HuH-7 (cell line): ENCODE measurements around the gene ADAM19.
"Not testable (repeated sequence)": the region's sequence is repeated elsewhere in the genome, so short reads cannot be mapped to it uniquely, and the experiment has no call there.

ENCODE experiments used
- DNase-seq: peaks from one replicate; pipeline ENCODE4 v3.0.0; 2011; ENCODE audit warnings: low spot score

Gene ADAM19

GRCh38 chr5:157463081-157463480, 112.5 kb downstream of the ADAM19 start:
- no peak for DNase-seq

GRCh38 chr5:157460921-157461792, 114.4 kb downstream of the ADAM19 start:
- DNase-seq: no peak

GRCh38 chr5:157459715-157460599, 115.6 kb downstream of the ADAM19 start, which contains the start of gene NIPAL4:
Gene NIPAL4, plus strand, starts transcription at chr5:157460213. Its CDS starts 108 bp downstream, at chr5:157460321.
- DNase-seq: no peak

GRCh38 chr5:157458835-157459234, 116.7 kb downstream of the ADAM19 start:
- DNase-seq: no peak

- no peak for DNase-seq
Measured at GRCh38 chr5:157457391-157457790, 118.2 kb downstream of the ADAM19 start.

- DNase-seq: no peak
Measured at GRCh38 chr5:157456301-157456700, 119.3 kb downstream of the ADAM19 start.

- no peak for DNase-seq
Measured at GRCh38 chr5:157455057-157455456, 120.5 kb downstream of the ADAM19 start.

GRCh38 chr5:157454273-157454672, 121.3 kb downstream of the ADAM19 start:
- no peak for DNase-seq

GRCh38 chr5:157451806-157452205, 123.8 kb downstream of the ADAM19 start:
- no peak for DNase-seq

GRCh38 chr5:157450024-157450423, 125.6 kb downstream of the ADAM19 start:
- DNase-seq: no peak

- DNase-seq: no peak
Measured at GRCh38 chr5:157449011-157449723, 126.4 kb downstream of the ADAM19 start.

- DNase-seq: no peak
Measured at GRCh38 chr5:157447201-157447637, 128.4 kb downstream of the ADAM19 start.

DNA sequence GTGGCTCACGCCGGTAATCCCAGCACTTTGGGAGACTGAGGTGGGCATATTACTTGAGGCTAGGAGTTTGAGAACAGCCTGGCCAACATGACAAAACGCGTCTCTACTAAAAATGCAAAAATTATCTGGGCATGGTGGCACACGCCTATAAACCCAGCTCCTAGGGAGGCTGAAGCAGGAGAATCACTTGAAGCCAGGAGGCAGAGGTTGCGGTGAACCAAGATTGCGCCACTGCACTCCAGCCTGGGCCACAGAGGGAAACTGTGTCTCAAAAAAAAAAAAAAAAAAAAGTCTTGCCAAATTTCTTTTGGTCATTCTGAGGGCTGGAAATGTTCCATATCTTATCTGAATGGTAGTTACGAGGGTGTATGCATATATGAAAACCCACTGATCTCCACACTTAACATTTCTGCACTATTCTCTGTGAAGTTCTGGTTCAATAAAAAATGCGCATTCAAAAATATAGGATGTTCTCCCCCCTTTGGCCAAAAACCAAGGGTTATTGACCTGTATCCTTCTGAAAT, 129.1 kb downstream of the ADAM19 start:
- no peak for DNase-seq

DNA sequence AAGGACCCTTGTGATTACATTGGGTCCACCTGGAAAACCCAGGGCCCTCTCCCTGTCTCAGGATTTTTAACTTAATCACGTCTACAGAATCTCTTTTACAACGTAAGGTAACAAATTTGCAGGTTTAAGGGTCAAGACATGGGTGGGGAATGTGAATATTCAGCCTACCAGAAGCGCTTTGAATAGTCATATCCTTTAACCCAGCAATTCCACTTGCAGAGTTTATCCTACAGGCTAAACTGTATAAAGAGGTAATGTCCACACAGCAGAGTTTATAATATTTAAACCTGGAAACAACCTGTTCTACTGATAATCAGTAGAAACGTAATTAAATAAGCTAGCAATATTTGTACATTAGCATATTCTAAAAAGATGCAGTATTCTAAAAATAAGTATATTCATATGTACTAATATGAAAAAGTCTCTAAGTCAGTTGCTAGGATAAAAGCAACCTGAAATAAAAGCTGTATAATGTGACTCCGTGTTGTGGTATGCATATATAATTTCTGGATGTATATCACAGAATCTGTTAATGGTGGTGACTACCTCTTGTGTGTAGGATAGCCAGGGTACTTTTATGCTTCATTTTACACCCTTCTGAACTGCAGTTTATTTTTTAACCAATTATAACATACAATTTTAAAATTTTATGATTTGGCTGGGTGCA, 129.7 kb downstream of the ADAM19 start:
- DNase-seq: no peak

- DNase-seq: no peak
Measured at GRCh38 chr5:157444224-157444623, 131.4 kb downstream of the ADAM19 start.

- DNase-seq: no peak
Measured at GRCh38 chr5:157443041-157443549, 132.5 kb downstream of the ADAM19 start.

- DNase-seq: no peak
Measured at GRCh38 chr5:157434096-157434495, 141.5 kb downstream of the ADAM19 start.

- DNase-seq: no peak
Measured at GRCh38 chr5:157431544-157432200, 143.9 kb downstream of the ADAM19 start.

DNA sequence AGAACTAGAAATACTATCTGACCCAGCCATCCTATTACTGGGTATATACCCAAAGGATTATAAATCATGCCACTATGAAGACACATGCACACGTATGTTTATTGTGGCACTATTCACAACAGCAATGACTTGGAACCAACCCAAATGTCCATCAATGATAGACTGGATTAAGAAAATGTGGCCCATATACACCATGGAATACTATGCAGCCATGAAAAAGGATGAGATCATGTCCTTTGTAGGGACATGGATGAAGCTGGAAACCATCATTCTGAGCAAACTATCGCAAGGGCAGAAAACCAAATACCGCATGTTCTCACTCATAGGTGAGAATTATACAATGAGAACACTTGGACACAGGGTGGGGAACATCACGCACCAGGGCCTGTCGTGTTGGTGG, 145.7 kb downstream of the ADAM19 start:
- DNase-seq: not testable (repeated sequence)
